Mesodermal cell (in vitro differentiated cells): ENCODE measurements around the gene SULT4A1. TPM values are rescaled to one million over a fixed set of nuclear protein-coding genes. Genes with fewer than 3 reads are reported as not detected.
"Not testable (repeated sequence)": the region's sequence is repeated elsewhere in the genome, so short reads cannot be mapped to it uniquely, and the experiment has no call there.

Source experiments
- H3K27ac ChIP-seq: 2 replicates; pipeline ENCODE4 v1.7.0; 2013; ENCODE audit warnings: mild to moderate bottlenecking, low read depth, low read length, moderate library complexity; ENCODE audit not compliant: severe bottlenecking
- H3K36me3 ChIP-seq: 2 replicates; pipeline ENCODE4 v1.7.1; 2013; ENCODE audit warnings: mild to moderate bottlenecking, low read length, moderate library complexity; ENCODE audit not compliant: control insufficient read depth, insufficient read depth
- H3K4me1 ChIP-seq: one replicate; pipeline ENCODE4 v1.7.1; 2013; ENCODE audit warnings: mild to moderate bottlenecking, low read length; ENCODE audit not compliant: insufficient read depth, control insufficient read depth, poor library complexity, severe bottlenecking
- H3K4me3 ChIP-seq: 2 replicates; pipeline ENCODE4 v1.7.0; 2013; ENCODE audit warnings: low read length, control low read depth, mild to moderate bottlenecking; ENCODE audit not compliant: insufficient read depth, poor library complexity, severe bottlenecking; ENCODE audit errors: extremely low read depth
- H3K9me3 ChIP-seq: 2 replicates; pipeline ENCODE4 v1.7.1; 2013; ENCODE audit warnings: mild to moderate bottlenecking, low read length, moderate library complexity; ENCODE audit not compliant: control insufficient read depth
- WGBS, 2 experiments: methylation state at CpG; one replicate each; pipeline ENCODE4 v1.1.5; 2013; ENCODE audit warnings: missing lambda C conversion rate in 2 of 2; ENCODE audit not compliant: insufficient coverage in 2 of 2; 5-methylcytosine and 5-hydroxymethylcytosine counted together
- polyA plus RNA-seq, 2 experiments: library from polyadenylated mRNA; stranded (reverse); fragments of 50-300 nt; gene quantifications; one replicate each; pipeline ENCODE4 v1.2.3, GENCODE V29; 2013

SULT4A1 gene
- 8.1 TPM for polyA plus RNA-seq (2013, experiment 1 of 2)
- polyA plus RNA-seq (2013, experiment 2 of 2) = 5.4 TPM

GRCh38 chr22:43862074-43862881, at the start of gene SULT4A1:
SULT4A1 (minus strand) TSS chr22:43862513; CDS start chr22:43862382, 131 bp downstream.
- Histone ChIP-seq H3K4me1 (no peaks in the 10 kb centered on the region), H3K36me3 (no peaks in the 10 kb centered on the region), H3K4me3 (peak within 1 kb of the TSS; percentile 47), H3K27ac (no peak within 1 kb of the TSS), H3K9me3 (peaks cover 4% of the 10 kb centered on the region)
- 7% methylated on average over 64 to 104 of the region's 121 CpGs for WGBS, 2 experiments

- Histone ChIP-seq H3K9me3 (no peaks in the 10 kb centered on the region), H3K4me3 (no peak overlapping the region), H3K36me3 (no peaks in the 10 kb centered on the region), H3K27ac (no peak overlapping the region), H3K4me1 (peaks cover 2% of the 10 kb centered on the region)
- WGBS, 2 experiments = 62 to 66% methylated on average over 4 of the region's 4 CpGs
Measured at GRCh38 chr22:43911351-43911750, 49.0 kb upstream of the SULT4A1 start.

GRCh38 chr22:43910178-43910695, 47.9 kb upstream of the SULT4A1 start:
- no peak overlapping the region for H3K4me3 ChIP-seq
- no peaks in the 10 kb centered on the region for H3K36me3 ChIP-seq
- 59 to 81% methylated on average over 4 to 6 of the region's 6 CpGs for WGBS, 2 experiments
- no peaks in the 10 kb centered on the region for H3K4me1 ChIP-seq
- H3K27ac ChIP-seq = no peak overlapping the region
- no peaks in the 10 kb centered on the region for H3K9me3 ChIP-seq

GRCh38 chr22:43909708-43910107, 47.4 kb upstream of the SULT4A1 start:
- no peaks in the 10 kb centered on the region for H3K4me1 ChIP-seq
- no peak overlapping the region for H3K4me3 ChIP-seq
- no peaks in the 10 kb centered on the region for H3K9me3 ChIP-seq
- H3K36me3 ChIP-seq = no peaks in the 10 kb centered on the region
- no peak overlapping the region for H3K27ac ChIP-seq
- WGBS, 2 experiments = 90 to 100% methylated on average over 1 of the region's 1 CpG

GRCh38 chr22:43905681-43906080, 43.4 kb upstream of the SULT4A1 start:
- 88% methylated on average over 4 to 5 of the region's 7 CpGs for WGBS, 2 experiments
- no peaks in the 10 kb centered on the region for H3K36me3 ChIP-seq
- H3K4me3 ChIP-seq = no peak overlapping the region
- H3K4me1 ChIP-seq = peaks cover 10% of the 10 kb centered on the region
- H3K9me3 ChIP-seq = no peaks in the 10 kb centered on the region
- no peak overlapping the region for H3K27ac ChIP-seq

GRCh38 chr22:43904412-43904811, 42.1 kb upstream of the SULT4A1 start:
- not testable (repeated sequence) for H3K4me3 ChIP-seq, H3K36me3 ChIP-seq, H3K9me3 ChIP-seq, H3K27ac ChIP-seq
- 33% methylated on average over 3 of the region's 12 CpGs; no CpG with 5 or more reads in 1 of the 2 experiments for WGBS, 2 experiments
- peaks cover 10% of the 10 kb centered on the region for H3K4me1 ChIP-seq

- H3K27ac ChIP-seq, H3K9me3 ChIP-seq, H3K4me3 ChIP-seq, H3K36me3 ChIP-seq: not testable (repeated sequence)
- WGBS, 2 experiments = 77 to 83% methylated on average over 4 to 7 of the region's 12 CpGs
- peaks cover 10% of the 10 kb centered on the region for H3K4me1 ChIP-seq
Measured at GRCh38 chr22:43903033-43903432, 40.7 kb upstream of the SULT4A1 start.

GRCh38 chr22:43901976-43902643, 39.8 kb upstream of the SULT4A1 start:
- 67 to 93% methylated on average over 4 of the region's 5 CpGs for WGBS, 2 experiments

GRCh38 chr22:43900206-43900605, 37.9 kb upstream of the SULT4A1 start:
- H3K36me3 ChIP-seq = no peaks in the 10 kb centered on the region
- H3K4me1 ChIP-seq = peaks cover 18% of the 10 kb centered on the region
- H3K4me3 ChIP-seq = no peak overlapping the region
- no peaks in the 10 kb centered on the region for H3K9me3 ChIP-seq
- WGBS, 2 experiments = 72 to 79% methylated on average over 6 to 7 of the region's 7 CpGs
- H3K27ac ChIP-seq = no peak overlapping the region

More at GRCh38 chr22:43901976-43902643, 39.8 kb upstream of the SULT4A1 start:
- no peak overlapping the region for H3K4me3 ChIP-seq
- no peaks in the 10 kb centered on the region for H3K9me3 ChIP-seq
- peaks cover 18% of the 10 kb centered on the region for H3K4me1 ChIP-seq
- H3K27ac ChIP-seq = no peak overlapping the region
- no peaks in the 10 kb centered on the region for H3K36me3 ChIP-seq

- H3K9me3 ChIP-seq = no peaks in the 10 kb centered on the region
- no peaks in the 10 kb centered on the region for H3K36me3 ChIP-seq
- no peak overlapping the region for H3K4me3 ChIP-seq
- H3K4me1 ChIP-seq = peaks cover 17% of the 10 kb centered on the region
- H3K27ac ChIP-seq = no peak overlapping the region
- 89 to 90% methylated on average over 10 of the region's 12 CpGs for WGBS, 2 experiments
Measured at GRCh38 chr22:43897751-43898261, 35.5 kb upstream of the SULT4A1 start.
